EL (cell line): ENCODE results near the gene SAP30L.

Experiments used
- DNase-seq: peaks from one replicate; pipeline ENCODE4 v3.0.0-alpha.2; 2016

The SAP30L gene

DNA sequence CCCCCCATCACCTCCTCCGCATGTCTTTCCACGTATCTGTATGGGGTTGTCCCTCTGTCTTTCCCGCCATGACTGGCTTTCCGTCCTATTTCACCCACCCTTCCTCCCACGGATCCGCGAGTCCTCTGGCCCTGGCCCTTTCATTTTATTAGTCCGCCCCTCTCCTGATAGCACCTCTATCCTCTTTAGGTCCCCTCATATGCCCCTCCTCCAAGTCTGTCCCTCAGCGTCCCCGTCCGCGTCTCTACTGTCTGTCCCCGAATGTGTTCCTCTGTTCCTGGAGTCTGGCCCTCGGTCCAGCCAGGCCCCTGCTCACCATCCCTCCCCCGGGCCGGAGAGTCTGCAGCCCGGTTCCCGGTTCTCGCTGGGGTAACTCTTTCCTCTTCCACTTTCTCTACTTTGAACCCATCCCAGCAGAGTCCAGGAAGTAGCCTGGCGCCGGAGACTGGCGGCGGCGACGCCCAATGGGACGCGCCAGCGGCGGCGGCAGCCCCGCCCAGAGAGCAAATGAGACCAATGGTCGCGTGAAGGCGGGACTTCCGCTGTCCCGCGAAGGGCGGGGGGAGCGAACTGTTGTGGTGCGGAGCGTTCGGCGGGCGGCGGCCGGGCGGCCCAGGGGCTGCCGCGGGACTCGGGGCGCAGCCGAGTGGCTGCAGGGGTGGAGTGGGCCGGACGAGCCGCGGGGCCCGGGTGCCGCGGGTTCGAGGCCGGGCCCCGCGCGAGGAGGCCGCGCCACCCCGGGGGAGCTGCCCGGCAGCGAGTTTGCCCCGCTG is at the start of gene SAP30L:
Gene SAP30L (plus strand): TSS at position 576 of the 773 bp plus-strand sequence. CDS start 608 bp downstream, outside the sequence.
- DNase-seq: peak; percentile 94

DNA sequence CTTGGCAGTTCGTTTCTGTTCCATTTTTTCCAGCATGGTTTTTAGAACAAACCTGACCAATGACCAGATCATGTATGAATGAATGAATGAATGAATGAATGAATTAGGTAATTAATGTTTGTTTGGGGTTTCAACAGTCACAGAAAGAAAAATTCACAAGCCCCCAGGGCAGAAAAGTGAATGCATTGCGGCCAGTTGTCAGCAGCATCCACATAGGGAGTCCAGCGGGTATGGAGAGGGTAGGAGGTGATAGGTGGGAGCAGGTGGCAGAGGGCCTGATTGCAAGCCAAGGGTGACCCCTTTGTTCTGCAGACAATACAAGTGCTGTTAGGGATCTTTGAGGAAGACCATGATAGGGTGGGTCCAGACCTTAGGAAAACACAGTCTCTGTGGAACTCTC is 49.7 kb upstream of the SAP30L start:
- no peak for DNase-seq

GRCh38 chr5:154397652-154398406 is 48.0 kb upstream of the SAP30L start:
- DNase-seq: no peak

DNA sequence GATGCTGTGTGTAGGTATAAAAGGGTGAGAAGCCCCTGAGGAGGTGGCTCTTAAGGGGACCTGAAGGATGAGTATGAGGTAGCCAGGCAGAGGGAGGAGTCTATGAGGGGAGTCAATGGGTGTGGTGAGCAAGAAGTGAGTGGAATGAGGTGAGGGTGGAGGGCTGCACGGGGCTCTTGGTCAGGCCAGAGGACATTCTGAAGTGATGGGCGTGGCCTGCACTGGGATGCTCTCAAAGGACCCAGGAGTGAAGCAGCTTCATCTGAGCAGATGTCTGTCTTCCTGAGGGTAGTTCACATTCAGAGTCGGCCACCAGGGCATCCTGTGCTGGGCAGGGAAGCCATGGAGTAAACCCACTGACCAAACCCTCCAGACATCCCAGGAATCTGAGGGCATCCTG is 45.1 kb upstream of the SAP30L start:
- DNase-seq: no peak

- no peak for DNase-seq
These were observed 44.4 kb upstream of the SAP30L start for GRCh38 chr5:154401355-154401754.

- no peak for DNase-seq
These were observed 43.9 kb upstream of the SAP30L start for GRCh38 chr5:154401931-154402330.

DNA sequence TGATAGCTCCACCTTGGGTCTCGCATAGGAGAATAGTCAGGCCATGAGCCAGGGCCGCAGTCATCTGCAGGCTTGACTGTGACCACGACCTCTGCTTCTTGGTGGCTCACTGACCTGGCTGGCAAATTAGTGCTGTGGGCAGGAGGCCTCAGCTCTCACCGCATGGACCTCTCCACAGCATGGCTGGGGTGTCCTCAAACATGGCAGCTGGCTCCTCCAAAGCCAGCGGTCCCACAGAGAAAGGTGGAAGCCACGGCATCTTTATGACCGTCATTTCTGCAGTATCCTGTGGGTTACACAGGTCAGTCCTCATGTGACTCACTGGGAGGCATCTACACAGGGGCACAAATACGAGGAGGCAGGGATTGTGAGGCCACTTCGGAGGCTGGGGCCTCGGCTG is 43.2 kb upstream of the SAP30L start:
- no peak for DNase-seq

- DNase-seq: no peak
These were observed 42.6 kb upstream of the SAP30L start for GRCh38 chr5:154403234-154403633.

GRCh38 chr5:154403776-154404387 is 41.9 kb upstream of the SAP30L start:
- no peak for DNase-seq

DNA sequence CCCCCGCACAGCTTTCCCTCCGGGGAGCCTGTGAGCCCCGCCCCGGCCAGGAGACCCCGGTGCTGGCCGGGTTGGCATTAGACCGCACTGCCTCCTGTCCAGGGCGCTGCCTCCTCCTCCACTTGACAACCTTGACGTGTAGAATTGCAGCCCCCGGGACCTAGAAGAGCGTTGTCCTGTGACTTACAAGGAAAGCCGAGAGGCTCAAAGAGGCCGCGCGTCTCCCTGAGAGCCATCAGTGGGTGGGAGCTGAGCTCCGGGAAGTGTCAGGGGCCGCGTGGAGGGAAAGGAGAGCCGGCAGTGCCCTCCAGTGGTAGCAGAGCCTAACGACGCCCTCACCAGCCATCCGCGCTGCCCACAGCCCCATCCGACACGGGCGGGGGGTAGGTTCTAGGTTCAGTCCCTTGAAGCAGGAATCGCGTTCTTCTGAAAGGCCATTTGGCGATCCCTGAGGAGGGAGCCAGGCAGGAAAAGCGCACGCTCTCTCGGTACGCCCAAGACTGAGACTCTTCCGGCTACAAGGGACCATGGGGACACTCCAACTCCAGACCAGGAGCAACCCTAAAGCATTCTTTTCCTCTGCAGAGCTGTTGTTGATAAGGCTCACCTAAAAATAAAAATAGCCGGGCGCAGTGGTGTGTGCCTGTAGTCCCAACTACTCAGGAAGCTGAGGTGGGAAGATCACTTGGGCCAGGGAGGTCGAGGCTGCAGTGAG is 40.6 kb upstream of the SAP30L start:
- DNase-seq: peak; percentile 81

DNA sequence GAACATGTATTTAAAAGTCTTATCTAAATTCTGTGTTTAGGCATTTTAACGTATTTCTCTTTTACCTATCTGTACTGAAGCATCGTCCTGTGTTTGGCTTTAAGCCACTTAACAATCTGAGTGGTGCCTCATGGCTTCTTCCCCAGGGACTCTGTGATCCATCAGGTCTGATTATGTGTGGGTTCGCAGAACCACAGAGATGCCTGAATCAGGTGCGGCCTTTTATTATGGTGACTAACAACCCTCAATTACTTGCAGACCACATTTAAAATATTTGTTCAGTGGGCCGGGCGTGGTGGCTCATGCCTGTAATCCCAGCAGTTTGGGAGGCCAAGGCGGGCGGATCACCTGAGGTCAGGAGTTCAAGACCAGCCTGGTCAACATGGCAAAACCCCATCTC is 39.6 kb upstream of the SAP30L start:
- DNase-seq: no peak

DNA sequence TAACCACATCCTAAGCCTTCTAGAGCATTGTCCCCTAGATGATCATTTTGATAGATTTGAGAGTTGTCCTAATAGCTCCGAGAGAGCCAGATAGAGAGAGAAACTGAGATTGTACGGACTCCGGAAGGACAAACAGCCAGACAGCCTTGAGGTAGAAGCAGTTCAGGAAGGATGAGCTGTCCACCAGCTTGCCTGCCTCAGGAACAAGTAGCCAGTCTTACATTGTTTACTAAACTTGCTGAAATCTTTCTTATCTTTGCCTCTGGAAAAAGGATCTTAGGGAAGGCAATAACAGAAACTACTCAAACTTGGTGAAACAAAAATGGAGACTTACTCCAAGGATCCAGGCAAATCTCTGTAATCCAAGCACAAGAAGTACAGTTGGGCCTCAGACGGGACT is 39.0 kb upstream of the SAP30L start:
- no peak for DNase-seq

GRCh38 chr5:154408811-154409210 is 37.0 kb upstream of the SAP30L start:
- DNase-seq: no peak

- DNase-seq: no peak
These were observed 36.5 kb upstream of the SAP30L start for GRCh38 chr5:154409230-154409840.

DNA sequence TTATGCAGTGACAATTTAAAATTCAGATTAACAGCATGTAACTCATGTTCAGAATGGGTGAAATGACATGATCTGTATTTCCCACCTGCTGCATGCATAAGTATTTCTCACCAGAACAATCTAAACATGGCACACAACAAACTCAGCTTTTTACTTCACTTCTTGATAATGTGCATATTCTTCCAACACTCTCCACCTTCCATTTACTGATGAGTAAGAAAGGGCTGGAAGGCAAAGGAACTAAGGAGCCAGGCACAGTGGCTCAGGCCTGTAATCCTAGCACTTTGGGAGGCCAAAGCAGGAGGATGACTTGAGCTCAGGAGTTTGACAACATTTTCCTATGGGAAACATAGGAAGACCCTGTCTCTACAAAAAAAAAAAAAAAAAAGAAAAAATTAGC is 35.8 kb upstream of the SAP30L start:
- DNase-seq: no peak

GRCh38 chr5:154410786-154411185 is 35.0 kb upstream of the SAP30L start:
- DNase-seq: no peak

DNA sequence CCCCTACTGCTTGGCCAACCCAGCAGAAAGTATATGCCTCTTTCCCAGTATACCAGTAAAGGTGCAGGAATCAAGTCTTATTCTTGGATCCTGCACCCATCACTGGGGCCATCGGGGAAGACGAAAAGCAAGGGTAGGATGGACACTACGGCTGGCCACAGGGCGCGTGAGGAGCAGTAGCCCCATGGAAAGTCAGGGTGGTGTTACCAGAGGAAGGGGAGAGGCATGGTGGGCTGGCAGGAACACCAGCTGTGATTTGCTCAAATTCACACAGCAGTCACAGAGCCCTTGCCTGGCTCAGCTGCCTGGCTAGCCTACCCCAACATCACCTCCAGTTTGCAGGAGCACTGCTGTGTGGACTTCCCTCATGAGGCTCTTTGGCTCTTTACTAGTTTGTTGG is 34.5 kb upstream of the SAP30L start:
- DNase-seq: no peak

- no peak for DNase-seq
These were observed 33.5 kb upstream of the SAP30L start for GRCh38 chr5:154412316-154412715.

- DNase-seq: no peak
These were observed 32.9 kb upstream of the SAP30L start for GRCh38 chr5:154412925-154413324.

DNA sequence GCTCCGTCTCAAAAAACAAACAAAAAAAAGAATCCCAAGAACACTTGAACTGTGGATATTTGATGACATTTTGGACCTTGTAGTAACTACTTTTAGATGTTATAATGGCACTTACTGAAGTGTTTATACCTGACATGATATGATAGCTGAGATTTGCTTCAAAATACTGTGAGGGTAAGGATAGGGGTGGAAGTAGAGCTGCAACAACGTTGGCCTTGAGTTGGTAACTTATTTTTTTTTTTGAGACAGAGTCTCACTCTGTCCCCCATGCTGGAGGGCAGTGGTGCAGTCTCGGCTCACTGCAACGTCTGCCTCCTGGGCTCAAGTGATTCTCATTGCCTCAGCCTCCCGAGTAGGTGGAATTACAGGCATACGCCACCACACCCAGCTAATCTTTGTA is 30.7 kb upstream of the SAP30L start:
- DNase-seq: no peak

DNA sequence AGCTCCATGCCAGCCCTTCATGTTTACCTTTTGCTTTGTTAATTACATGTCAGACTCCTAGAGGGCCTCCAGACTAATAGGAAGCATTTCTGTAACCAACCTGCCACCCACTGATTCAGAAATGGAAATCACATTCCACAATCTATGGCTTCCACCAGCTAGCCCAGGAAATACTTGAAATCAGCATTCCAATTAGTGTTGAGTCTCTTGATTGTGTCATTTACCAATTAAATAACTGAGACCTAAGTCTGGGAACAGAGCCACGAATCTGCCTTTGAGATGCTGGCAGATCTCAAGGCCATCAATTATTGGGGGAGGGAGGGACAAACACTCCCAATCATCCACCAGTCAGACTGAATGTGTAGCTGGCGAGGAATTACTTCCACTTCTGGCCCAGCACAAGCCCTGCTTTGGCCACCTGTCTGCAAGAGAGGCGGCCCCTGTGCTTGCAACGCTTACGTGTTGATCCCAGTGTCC is 27.4 kb upstream of the SAP30L start:
- no peak for DNase-seq

DNA sequence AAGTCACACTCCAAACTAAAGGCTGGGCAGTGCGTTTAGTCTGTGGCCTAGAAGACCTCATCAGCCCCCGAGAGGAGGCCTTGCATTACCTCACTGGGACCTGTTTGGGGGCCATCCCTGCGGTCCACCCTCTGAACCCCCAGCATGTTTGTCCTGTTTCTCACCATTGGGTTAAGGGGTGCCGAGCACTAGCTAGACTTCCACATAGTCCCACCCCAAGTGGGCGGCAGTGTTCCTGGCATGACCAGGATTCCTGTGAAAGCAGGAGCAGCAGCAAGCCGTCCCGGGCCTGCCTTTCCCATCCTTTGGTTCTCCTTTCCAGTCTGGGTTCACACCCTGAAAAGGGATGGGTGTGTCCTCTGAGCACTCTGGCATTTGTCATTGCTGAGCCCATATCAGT is 26.6 kb upstream of the SAP30L start:
- no peak for DNase-seq

DNA sequence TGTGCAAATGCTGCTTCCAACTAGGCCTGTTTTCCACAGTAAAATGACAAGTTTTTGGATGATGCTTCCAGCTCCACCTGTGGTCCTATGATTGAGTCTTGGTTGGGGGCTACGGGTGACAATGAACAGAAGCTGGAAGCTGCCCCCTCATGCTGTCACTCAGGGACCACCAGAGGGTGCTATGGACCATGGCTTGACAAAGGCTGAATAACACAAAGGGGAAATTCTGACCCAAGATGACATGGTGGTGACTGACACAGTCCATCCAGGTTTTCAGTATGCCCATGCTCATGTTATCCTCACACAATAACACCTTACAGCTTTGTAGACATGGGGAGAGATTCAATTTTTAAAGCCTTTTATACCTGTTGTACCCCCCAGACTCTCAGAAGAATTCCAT is 23.9 kb upstream of the SAP30L start:
- peak; percentile 28 for DNase-seq
